ENCODE data around the gene CD7.
A peak's percentile ranks its signal among the peaks of the same experiment; 100 is the strongest.

The CD7 gene

GRCh38 chr17:82353484-82353883, 36.1 kb upstream of the CD7 start:
- DNase-seq, result no peak
- TF ChIP-seq, protein P1, sequence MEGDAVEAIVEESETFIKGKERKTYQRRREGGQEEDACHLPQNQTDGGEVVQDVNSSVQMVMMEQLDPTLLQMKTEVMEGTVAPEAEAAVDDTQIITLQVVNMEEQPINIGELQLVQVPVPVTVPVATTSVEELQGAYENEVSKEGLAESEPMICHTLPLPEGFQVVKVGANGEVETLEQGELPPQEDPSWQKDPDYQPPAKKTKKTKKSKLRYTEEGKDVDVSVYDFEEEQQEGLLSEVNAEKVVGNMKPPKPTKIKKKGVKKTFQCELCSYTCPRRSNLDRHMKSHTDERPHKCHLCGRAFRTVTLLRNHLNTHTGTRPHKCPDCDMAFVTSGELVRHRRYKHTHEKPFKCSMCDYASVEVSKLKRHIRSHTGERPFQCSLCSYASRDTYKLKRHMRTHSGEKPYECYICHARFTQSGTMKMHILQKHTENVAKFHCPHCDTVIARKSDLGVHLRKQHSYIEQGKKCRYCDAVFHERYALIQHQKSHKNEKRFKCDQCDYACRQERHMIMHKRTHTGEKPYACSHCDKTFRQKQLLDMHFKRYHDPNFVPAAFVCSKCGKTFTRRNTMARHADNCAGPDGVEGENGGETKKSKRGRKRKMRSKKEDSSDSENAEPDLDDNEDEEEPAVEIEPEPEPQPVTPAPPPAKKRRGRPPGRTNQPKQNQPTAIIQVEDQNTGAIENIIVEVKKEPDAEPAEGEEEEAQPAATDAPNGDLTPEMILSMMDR (IDR thresholded peaks at IDR 0.05; ENCODE audit: low read depth, low read length, missing control alignments), result no peak
- no peaks in the 10 kb centered on the region for H3K36me3 ChIP-seq (replicated peaks)
- no peak overlapping the region for H3K4me3 ChIP-seq (ENCODE audit: low read depth, low read length)
- in situ Hi-C loops (cut with HindIII; ENCODE audit: low pct_ligation_motif_present, low sequenced_read_pairs), result no loop called here
- H3K27ac ChIP-seq, result no peak overlapping the region
- H3K27me3 ChIP-seq (replicated peaks), result no peaks in the 10 kb centered on the region

DNA sequence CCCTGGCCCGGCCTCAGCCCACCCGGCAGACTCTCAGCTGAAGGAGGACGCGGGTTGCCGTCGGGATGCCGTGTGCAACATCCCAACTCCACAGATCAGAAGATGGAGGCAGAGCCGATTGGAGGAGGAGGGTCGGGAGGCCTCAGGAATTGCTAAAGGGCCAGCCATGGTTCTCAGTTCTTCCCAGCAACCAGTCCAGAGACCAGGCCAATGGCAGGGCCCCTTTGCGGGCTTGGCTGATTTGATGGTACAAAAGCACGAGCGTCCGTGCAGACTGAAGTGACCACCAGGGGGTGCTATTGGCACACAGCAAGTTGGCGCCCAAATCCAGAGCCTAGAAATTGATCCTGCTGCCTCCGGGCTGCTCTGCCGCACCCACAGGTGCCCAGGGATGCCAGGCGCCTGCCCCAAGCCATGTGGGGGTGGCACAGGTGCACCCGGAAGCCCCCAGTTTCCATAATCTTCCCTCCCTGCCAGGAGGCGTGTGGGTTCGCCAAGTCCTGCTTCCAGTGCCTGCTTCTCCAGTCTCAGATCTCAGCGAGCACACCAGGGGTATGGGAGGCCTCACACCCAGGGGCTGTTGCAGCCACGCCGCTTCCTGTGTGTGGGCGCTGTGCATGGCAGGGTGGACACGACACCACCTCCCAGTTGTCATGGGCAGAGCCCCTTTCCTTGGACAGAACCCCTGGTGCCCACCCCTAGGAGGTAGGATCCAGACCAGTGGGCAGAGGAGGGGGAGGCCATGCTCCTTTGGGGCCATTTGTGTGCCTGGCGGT, 34.5 kb upstream of the CD7 start:
- H3K4me3 ChIP-seq (ENCODE audit: low read depth, low read length), result no peak overlapping the region

GRCh38 chr17:82351254-82351712, 33.9 kb upstream of the CD7 start:
- TF ChIP-seq, protein P1 (IDR thresholded peaks at IDR 0.05; ENCODE audit: low read depth, low read length, missing control alignments), result no peak
- in situ Hi-C loops (cut with HindIII; ENCODE audit: low pct_ligation_motif_present, low sequenced_read_pairs), result no loop called here
- DNase-seq, result no peak
- Histone ChIP-seq H3K27me3 (replicated peaks) (no peaks in the 10 kb centered on the region), H3K36me3 (replicated peaks) (no peaks in the 10 kb centered on the region), H3K4me3 (ENCODE audit: low read depth, low read length) (no peak overlapping the region), H3K27ac (no peak overlapping the region)

More for the DNA sequence above, 34.5 kb upstream of the CD7 start:
- Histone ChIP-seq H3K36me3 (replicated peaks) (no peaks in the 10 kb centered on the region), H3K27ac (no peak overlapping the region), H3K27me3 (replicated peaks) (no peaks in the 10 kb centered on the region)
- peak; percentile 87 for DNase-seq
- TF ChIP-seq, protein P1 (IDR thresholded peaks at IDR 0.05; ENCODE audit: low read depth, low read length, missing control alignments), result peak; percentile 94
- in situ Hi-C loops (cut with HindIII; ENCODE audit: low pct_ligation_motif_present, low sequenced_read_pairs), result no loop called here

DNA sequence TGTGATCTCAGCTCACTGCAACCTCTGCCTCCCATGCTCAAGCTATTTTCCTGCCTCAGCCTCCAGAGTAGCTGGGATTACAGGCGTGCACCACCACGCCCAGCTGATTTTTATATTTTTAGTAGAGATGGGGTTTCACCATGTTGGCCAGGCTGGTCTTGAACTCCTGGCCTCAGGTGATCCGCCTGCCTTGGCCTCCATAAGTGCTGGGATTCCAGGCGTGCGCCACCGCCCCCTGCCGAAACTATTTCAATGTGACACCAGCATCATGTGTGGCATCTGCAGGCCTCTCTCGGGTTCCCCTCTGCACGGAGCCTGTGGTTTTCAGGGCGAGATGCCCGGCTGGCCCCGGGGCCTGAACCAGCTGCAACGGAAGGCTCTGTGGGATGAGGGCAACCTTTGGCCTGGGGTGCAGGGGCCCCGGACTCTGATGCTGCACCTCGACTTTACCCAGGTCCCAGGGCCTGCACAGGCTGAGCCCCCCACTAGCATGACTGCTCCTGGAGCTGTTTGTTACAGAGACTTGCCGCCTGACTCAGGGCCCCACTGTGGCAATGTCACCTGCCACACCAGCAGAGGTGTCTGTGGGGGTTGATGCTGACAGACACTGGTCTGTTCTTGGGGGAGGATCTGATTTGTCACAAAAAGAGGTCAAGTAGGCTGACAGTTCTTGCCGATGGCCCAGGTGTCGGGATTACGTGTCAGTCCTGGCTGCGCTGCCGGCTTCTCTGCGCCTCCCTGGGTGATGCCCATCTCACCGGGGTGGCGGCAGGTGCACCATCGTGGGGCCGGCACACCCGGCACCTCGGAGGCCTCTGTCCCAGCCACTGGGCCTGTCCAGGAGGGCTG, 33.0 kb upstream of the CD7 start:
- H3K27me3 ChIP-seq (replicated peaks), result no peaks in the 10 kb centered on the region
- H3K36me3 ChIP-seq (replicated peaks), result no peaks in the 10 kb centered on the region
- H3K4me3 ChIP-seq (ENCODE audit: low read depth, low read length), result no peak overlapping the region
- in situ Hi-C loops (cut with HindIII; ENCODE audit: low pct_ligation_motif_present, low sequenced_read_pairs), result no loop called here
- no peak overlapping the region for H3K27ac ChIP-seq
- no peak for DNase-seq
- TF ChIP-seq, protein P1 (IDR thresholded peaks at IDR 0.05; ENCODE audit: low read depth, low read length, missing control alignments), result no peak

DNA sequence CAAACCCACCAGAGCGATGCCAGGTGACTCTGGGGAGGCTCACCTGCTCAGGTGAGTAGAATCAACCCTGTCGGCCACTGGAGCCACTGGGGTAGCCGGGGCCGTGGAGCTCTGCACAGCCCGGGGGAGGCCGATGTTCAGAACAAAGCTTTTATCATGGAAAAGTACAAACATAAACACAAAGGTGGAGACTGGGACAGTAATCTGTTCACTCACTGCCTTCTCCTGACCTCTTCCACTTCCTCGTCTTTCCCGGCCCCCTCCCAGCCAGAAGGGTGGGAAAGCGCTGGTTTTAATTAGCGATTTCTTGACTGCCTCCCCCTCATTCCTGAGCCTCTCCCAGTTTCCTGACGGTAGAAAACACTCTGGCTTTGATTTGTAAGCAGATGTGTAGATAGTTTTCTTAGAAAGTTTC, 31.9 kb upstream of the CD7 start:
- DNase-seq, result no peak
- no peak overlapping the region for H3K27ac ChIP-seq
- H3K27me3 ChIP-seq (replicated peaks), result no peaks in the 10 kb centered on the region
- TF ChIP-seq, protein P1 (IDR thresholded peaks at IDR 0.05; ENCODE audit: low read depth, low read length, missing control alignments), result no peak
- H3K36me3 ChIP-seq (replicated peaks), result no peaks in the 10 kb centered on the region
- in situ Hi-C loops (cut with HindIII; ENCODE audit: low pct_ligation_motif_present, low sequenced_read_pairs), result loop anchor here (10.0 kb wide), 1 partner anchor 66 kb away; the partner anchor contains the start of genes HEXD and OGFOD3
- no peak overlapping the region for H3K4me3 ChIP-seq (ENCODE audit: low read depth, low read length)
